ENCODE measurements around the gene DNAJC17. TPM values are rescaled to one million over a fixed set of nuclear protein-coding genes. Genes with fewer than 3 reads are reported as not detected.
A peak's percentile ranks its signal among the peaks of the same experiment; 100 is the strongest.

Gene DNAJC17
- total RNA-seq, 1 experiment from 2014 or later = 37.0 TPM

- DNase-seq (ENCODE audit: low read depth) = peak; percentile 56
Measured at GRCh38 chr15:40790718-40791117, 16.6 kb downstream of the DNAJC17 start.

- no peak for DNase-seq (ENCODE audit: low read depth)
Measured at GRCh38 chr15:40789999-40790398, 17.3 kb downstream of the DNAJC17 start.

GRCh38 chr15:40789119-40789518 is 18.2 kb downstream of the DNAJC17 start:
- DNase-seq (ENCODE audit: low read depth) = no peak

- no peak for DNase-seq (ENCODE audit: low read depth)
Measured at GRCh38 chr15:40787991-40788390, 19.3 kb downstream of the DNAJC17 start.

GRCh38 chr15:40787344-40787841 is 19.9 kb downstream of the DNAJC17 start:
- DNase-seq (ENCODE audit: low read depth) = peak; percentile 90

- no peak for DNase-seq (ENCODE audit: low read depth)
Measured at GRCh38 chr15:40785814-40786213, 21.5 kb downstream of the DNAJC17 start.

- no peak for DNase-seq (ENCODE audit: low read depth)
Measured at GRCh38 chr15:40785164-40785563, 22.1 kb downstream of the DNAJC17 start.

GRCh38 chr15:40782609-40783227 is 24.6 kb downstream of the DNAJC17 start:
- DNase-seq (ENCODE audit: low read depth) = no peak

GRCh38 chr15:40776537-40777141 is 30.6 kb downstream of the DNAJC17 start:
- DNase-seq (ENCODE audit: low read depth) = peak; percentile 76

- no peak for DNase-seq (ENCODE audit: low read depth)
Measured at GRCh38 chr15:40775740-40776536, 31.3 kb downstream of the DNAJC17 start.

- no peak for DNase-seq (ENCODE audit: low read depth)
Measured at GRCh38 chr15:40775007-40775406, 32.3 kb downstream of the DNAJC17 start.

GRCh38 chr15:40773902-40774301 is 33.4 kb downstream of the DNAJC17 start:
- DNase-seq (ENCODE audit: low read depth) = no peak

GRCh38 chr15:40773496-40773895 is 33.8 kb downstream of the DNAJC17 start:
- no peak for DNase-seq (ENCODE audit: low read depth)

GRCh38 chr15:40772014-40772413 is 35.3 kb downstream of the DNAJC17 start:
- DNase-seq (ENCODE audit: low read depth) = no peak

GRCh38 chr15:40771242-40771641 is 36.0 kb downstream of the DNAJC17 start:
- no peak for DNase-seq (ENCODE audit: low read depth)

- peak; percentile 42 for DNase-seq (ENCODE audit: low read depth)
Measured at GRCh38 chr15:40770147-40770721, 37.0 kb downstream of the DNAJC17 start.

- no peak for DNase-seq (ENCODE audit: low read depth)
Measured at GRCh38 chr15:40769274-40770146, 37.8 kb downstream of the DNAJC17 start, which contains the start of gene C15orf62. TSS of gene C15orf62 (plus strand) at chr15:40769980. CDS start at chr15:40770496, 516 bp downstream.

GRCh38 chr15:40768521-40769273 is 38.6 kb downstream of the DNAJC17 start:
- DNase-seq (ENCODE audit: low read depth) = no peak

- no peak for DNase-seq (ENCODE audit: low read depth)
Measured at GRCh38 chr15:40767838-40768500, 39.3 kb downstream of the DNAJC17 start.

Data from LHCN-M2 (cell line).